Skeletal muscle tissue (tissue), 4 donors: ENCODE results near the gene WDR86. TPM values are rescaled to one million over a fixed set of nuclear protein-coding genes. Genes with fewer than 3 reads are reported as not detected.

ENCODE experiments used
- H3K27ac ChIP-seq: one replicate; pipeline ENCODE4 v1.7.0; 2013; ENCODE audit warnings: mild to moderate bottlenecking, low read depth, low read length, inconsistent platforms
- H3K27me3 ChIP-seq, 3 donors: one replicate each; pipeline ENCODE4 v1.7.0; 2013; ENCODE audit warnings: low read length in 3 of 3; ENCODE audit not compliant: control insufficient read depth in 3 of 3, insufficient read depth in 3 of 3
- H3K36me3 ChIP-seq, 3 donors: one replicate each; pipeline ENCODE4 v1.7.0; 2013; ENCODE audit warnings: low read length in 3 of 3; ENCODE audit not compliant: control insufficient read depth in 3 of 3, insufficient read depth in 3 of 3
- H3K4me1 ChIP-seq, 3 donors: one replicate each; pipeline ENCODE4 v1.7.0; 2013; ENCODE audit warnings: low read length in 3 of 3, mild to moderate bottlenecking in 3 of 3; ENCODE audit not compliant: control insufficient read depth in 3 of 3, insufficient read depth in 3 of 3
- H3K4me3 ChIP-seq, 3 donors: one replicate each; pipeline ENCODE4 v1.7.0; 2013; ENCODE audit warnings: low read length in 3 of 3
- H3K9ac ChIP-seq, 3 donors: one replicate each; pipeline ENCODE4 v1.7.0; 2013; ENCODE audit warnings: low read length in 3 of 3, mild to moderate bottlenecking in 3 of 3, moderate library complexity in 2 of 3, low read depth in 1 of 3
- H3K9me3 ChIP-seq, 3 donors: one replicate each; pipeline ENCODE4 v1.7.0; 2013; ENCODE audit warnings: low read length in 3 of 3; ENCODE audit not compliant: control insufficient read depth in 3 of 3
- total RNA-seq: library from RNA; depleted of rRNA; stranded (reverse); fragments of >200 nt; gene quantifications from one replicate; pipeline ENCODE4 v1.2.3, GENCODE V29; 2014
- donor health status: Osteomylitis.

Gene WDR86
- total RNA-seq, 1 donor from 2014 or later = 4.7 TPM

GRCh38 chr7:151434549-151434948 lies 24.7 kb upstream of the WDR86 start:
- no peaks in the 10 kb centered on the region for H3K36me3 ChIP-seq
- peaks cover 16 to 25% (median 22%) of the 10 kb centered on the region in 3 donors for H3K27me3 ChIP-seq
- no peaks in the 10 kb centered on the region for H3K9me3 ChIP-seq
- H3K4me3 ChIP-seq = no peak overlapping the region
- no peak overlapping the region for H3K27ac ChIP-seq
- H3K4me1 ChIP-seq = peaks cover 0 to 1% (median 0%) of the 10 kb centered on the region in 3 donors
- no peak overlapping the region for H3K9ac ChIP-seq

- H3K27me3 ChIP-seq = peaks cover 11 to 18% (median 15%) of the 10 kb centered on the region in 3 donors
- no peak overlapping the region for H3K27ac ChIP-seq
- H3K4me1 ChIP-seq = peaks cover 0 to 6% (median 0%) of the 10 kb centered on the region in 3 donors
- H3K9ac ChIP-seq = no peak overlapping the region
- H3K4me3 ChIP-seq = no peak overlapping the region
- no peaks in the 10 kb centered on the region for H3K9me3 ChIP-seq
- no peaks in the 10 kb centered on the region for H3K36me3 ChIP-seq
Observed at GRCh38 chr7:151433721-151434400, 24.0 kb upstream of the WDR86 start.

- Histone ChIP-seq H3K4me3 (no peak overlapping the region), H3K36me3 (no peaks in the 10 kb centered on the region), H3K27me3 (peaks cover 4 to 9% (median 7%) of the 10 kb centered on the region in 3 donors), H3K9ac (no peak overlapping the region), H3K9me3 (no peaks in the 10 kb centered on the region), H3K27ac (no peak overlapping the region), H3K4me1 (peaks cover 0 to 7% (median 1%) of the 10 kb centered on the region in 3 donors)
Observed at GRCh38 chr7:151432658-151433521, 23.1 kb upstream of the WDR86 start.

DNA sequence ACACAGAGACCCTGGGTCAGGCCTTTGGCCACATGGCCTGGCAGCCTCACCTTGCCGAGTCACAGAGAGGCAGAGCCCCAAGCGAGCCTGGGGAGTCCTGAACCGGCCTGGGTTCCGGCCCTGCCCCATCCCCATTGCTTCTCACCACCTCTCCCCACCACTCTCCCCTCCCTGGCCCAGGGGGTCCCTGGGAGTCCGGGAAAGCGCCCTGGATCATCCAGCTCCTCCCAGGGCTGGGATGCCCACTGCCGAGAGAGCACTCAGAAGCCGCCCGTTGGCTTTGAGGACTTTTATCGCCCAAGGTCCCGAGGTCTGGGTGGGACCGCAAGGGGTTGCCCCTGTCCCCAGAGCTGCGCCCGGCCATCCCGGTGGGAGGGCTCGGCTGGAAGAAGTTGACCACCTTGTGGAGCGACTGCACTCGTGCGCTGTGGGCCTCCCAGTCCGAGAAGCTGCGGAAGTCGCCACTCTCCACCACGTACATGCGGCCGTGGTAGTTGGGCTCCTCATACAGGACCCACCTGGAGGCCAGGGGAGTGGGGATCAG lies 22.0 kb upstream of the WDR86 start:
- H3K4me3 ChIP-seq = no peak overlapping the region
- peaks cover 6 to 18% (median 6%) of the 10 kb centered on the region in 3 donors for H3K4me1 ChIP-seq
- no peaks in the 10 kb centered on the region for H3K9me3 ChIP-seq
- H3K27ac ChIP-seq = no peak overlapping the region
- no peaks in the 10 kb centered on the region for H3K36me3 ChIP-seq
- H3K9ac ChIP-seq = no peak overlapping the region
- peaks cover 0 to 15% (median 14%) of the 10 kb centered on the region in 3 donors for H3K27me3 ChIP-seq

DNA sequence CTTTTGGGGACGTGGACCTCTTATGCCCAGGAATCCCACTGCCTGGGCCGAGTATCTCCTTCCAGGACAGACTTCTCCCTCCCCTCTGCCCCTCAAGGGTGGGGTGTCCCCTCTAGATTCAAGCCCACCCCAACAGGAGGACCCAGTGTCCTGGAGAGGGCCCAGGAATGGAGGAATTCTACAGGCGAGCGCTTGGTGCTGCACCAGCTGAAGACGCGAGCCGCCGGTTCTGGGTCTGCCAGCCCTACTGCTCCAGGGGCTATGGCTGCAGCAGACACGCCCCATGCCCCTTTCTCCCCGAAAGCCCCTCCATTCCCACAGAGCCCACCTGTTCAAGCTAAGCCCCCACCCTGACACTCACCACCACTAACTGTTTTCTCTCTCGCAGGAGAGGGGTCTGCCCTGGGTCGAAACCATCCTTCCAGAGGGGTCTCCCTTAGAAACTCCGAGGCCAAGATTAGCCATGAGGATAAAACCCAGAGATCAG lies 21.5 kb upstream of the WDR86 start:
- H3K27ac ChIP-seq = no peak overlapping the region
- H3K36me3 ChIP-seq = no peaks in the 10 kb centered on the region
- no peaks in the 10 kb centered on the region for H3K9me3 ChIP-seq
- no peak overlapping the region for H3K4me3 ChIP-seq
- peaks cover 6 to 19% (median 7%) of the 10 kb centered on the region in 3 donors for H3K4me1 ChIP-seq
- H3K9ac ChIP-seq = no peak overlapping the region
- peaks cover 0 to 18% (median 15%) of the 10 kb centered on the region in 3 donors for H3K27me3 ChIP-seq

DNA sequence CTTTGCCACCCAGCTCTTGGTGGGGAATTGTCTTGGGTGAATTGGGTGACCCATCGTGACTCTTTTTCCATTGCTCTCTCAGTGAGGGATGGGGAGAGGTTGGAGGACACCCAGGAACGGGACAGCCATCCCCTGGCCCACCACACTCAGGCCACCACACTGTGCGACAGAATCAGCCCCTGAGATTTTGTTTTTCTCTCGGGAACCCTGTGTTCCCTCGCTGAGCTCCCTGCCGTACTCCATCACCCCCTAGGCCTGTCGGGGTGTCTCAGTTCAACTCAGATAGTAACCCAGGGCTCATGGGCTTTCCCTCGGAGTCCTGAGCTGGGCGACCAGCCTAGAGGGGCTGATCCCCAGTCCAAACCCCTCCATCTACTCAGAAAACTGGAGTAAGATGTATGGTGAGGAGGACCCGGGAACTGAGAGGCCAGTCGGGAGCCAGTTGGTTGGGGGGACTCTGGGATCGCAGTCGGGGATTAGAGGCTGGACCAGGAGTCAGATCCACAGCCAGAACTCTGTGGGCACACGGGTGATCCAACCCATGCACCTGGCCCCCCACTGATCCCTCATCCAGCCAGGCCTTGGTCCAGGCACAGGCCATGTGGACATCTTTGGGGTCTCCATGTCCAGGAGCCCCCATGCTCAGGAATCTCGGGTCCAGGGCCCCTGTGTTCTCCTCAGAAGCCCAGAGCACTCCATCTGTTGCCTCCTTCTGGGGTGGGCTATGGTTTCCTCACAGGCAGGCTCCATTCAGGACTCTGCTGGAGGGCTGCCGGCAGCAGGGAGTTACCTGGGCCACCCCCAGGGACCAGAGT lies 20.8 kb upstream of the WDR86 start:
- no peak overlapping the region for H3K27ac ChIP-seq
- no peak overlapping the region for H3K4me3 ChIP-seq
- H3K4me1 ChIP-seq = peaks cover 7 to 19% (median 8%) of the 10 kb centered on the region in 3 donors
- no peaks in the 10 kb centered on the region for H3K9me3 ChIP-seq
- H3K27me3 ChIP-seq = peaks cover 0 to 18% (median 15%) of the 10 kb centered on the region in 3 donors
- no peak overlapping the region for H3K9ac ChIP-seq
- no peaks in the 10 kb centered on the region for H3K36me3 ChIP-seq

GRCh38 chr7:151429560-151430331 lies 19.9 kb upstream of the WDR86 start:
- peaks cover 7 to 19% (median 8%) of the 10 kb centered on the region in 3 donors for H3K4me1 ChIP-seq
- H3K9ac ChIP-seq = no peak overlapping the region
- H3K36me3 ChIP-seq = no peaks in the 10 kb centered on the region
- no peaks in the 10 kb centered on the region for H3K9me3 ChIP-seq
- H3K27ac ChIP-seq = no peak overlapping the region
- H3K27me3 ChIP-seq = peaks cover 0 to 18% (median 15%) of the 10 kb centered on the region in 3 donors
- H3K4me3 ChIP-seq = no peak overlapping the region

DNA sequence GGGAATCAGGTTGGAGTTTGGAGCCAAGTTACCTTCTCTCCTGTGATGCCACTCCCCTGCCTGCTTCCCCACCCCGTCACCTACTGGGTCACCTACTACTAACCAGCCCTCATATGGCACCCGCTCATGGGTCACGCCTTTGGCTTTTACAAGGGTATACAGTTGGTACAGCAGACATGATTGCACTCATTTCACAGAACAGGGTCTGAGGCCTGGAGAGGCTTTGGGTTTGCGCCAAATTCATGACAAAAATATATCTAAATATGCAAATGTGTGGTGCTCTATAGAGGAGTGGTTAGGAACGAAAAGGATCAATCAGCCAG lies 19.4 kb upstream of the WDR86 start:
- Histone ChIP-seq H3K27ac (peak overlapping the region; percentile 51), H3K4me3 (no peak overlapping the region), H3K9me3 (no peaks in the 10 kb centered on the region), H3K27me3 (peaks cover 0 to 18% (median 15%) of the 10 kb centered on the region in 3 donors), H3K4me1 (peaks cover 7 to 19% (median 8%) of the 10 kb centered on the region in 3 donors), H3K36me3 (no peaks in the 10 kb centered on the region), H3K9ac (no peak overlapping the region)
